ENCODE results near the gene LRG1.

Gene LRG1

DNA sequence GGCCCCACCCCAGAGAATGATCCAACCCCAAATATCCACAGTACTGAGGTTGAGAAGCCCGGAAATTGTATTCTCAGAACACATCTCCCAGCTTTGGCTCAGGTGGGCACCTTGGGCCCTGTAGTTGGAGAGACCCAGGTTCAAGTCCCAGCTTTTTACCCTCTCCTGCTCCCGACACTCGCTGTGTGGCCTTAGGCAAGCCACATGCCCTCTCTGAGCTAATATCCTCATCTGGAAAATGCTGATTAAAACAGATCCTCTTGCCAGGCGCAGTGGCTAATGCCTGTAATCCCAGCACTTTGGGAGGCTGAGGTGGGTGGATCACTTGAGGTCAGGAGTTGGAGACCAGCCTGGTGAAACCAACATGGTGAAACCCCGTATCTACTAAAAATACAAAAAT lies 24.1 kb downstream of the LRG1 start:
- H3K4me3 ChIP-seq (replicated peaks in 1 of 2; ENCODE audit: low read depth in 2 of 2, low read length in 2 of 2) = no peak overlapping the region
- DNase-seq (ENCODE audit: low read depth in 2 of 2) = no peak
- TF ChIP-seq CTCF (IDR thresholded peaks at IDR 0.05; ENCODE audit: low read depth, low read length) = no peak

- no peak for DNase-seq (ENCODE audit: low read depth in 2 of 2)
- no peak for TF ChIP-seq CTCF (IDR thresholded peaks at IDR 0.05; ENCODE audit: low read depth, low read length)
- no peak overlapping the region for H3K4me3 ChIP-seq (replicated peaks in 1 of 2; ENCODE audit: low read depth in 2 of 2, low read length in 2 of 2)
Observed at GRCh38 chr19:4513248-4513647, 26.6 kb downstream of the LRG1 start.

GRCh38 chr19:4512070-4512469 lies 27.8 kb downstream of the LRG1 start:
- no peak for DNase-seq (ENCODE audit: low read depth in 2 of 2)
- TF ChIP-seq CTCF (IDR thresholded peaks at IDR 0.05; ENCODE audit: low read depth, low read length) = no peak
- no peak overlapping the region for H3K4me3 ChIP-seq (replicated peaks in 1 of 2; ENCODE audit: low read depth in 2 of 2, low read length in 2 of 2)

DNA sequence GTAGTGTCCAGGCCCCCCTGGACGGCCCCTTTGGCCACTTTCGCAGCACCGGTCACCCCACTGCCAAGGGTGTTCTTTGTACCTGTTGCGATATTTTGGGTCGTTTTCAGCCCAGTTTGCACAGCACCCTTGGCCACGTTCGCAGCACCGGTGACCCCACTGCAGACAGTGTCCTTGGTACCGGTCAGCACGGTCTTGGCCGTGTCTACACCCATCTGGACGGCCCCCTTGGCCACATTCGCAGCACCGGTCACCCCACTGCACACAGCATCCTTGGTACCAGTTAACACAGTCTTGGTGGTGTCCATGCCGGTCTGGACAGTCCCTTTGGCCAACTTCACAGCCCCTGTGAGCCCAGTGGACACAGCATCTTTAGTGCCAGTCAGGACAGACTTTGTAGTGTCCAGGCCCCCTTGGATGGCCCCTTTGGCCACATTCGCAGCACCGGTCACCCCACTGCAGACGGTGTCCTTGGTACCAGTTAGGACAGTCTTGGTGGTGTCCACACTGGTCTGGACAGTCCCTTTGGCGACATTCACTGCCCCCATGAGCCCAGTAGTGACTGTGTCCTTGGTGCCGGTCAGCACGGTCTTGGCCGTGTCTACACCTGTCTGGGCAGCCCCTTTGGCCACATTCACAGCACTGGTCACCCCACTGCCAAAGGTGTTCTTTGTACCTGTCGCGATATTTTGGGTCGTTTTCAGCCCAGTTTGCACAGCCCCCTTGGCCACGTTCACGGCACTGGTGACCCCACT lies 28.4 kb downstream of the LRG1 start:
- TF ChIP-seq CTCF (IDR thresholded peaks at IDR 0.05; ENCODE audit: low read depth, low read length) = no peak
- no peak for DNase-seq (ENCODE audit: low read depth in 2 of 2)
- H3K4me3 ChIP-seq (replicated peaks in 1 of 2; ENCODE audit: low read depth in 2 of 2, low read length in 2 of 2) = no peak overlapping the region

GRCh38 chr19:4510435-4511255 lies 29.2 kb downstream of the LRG1 start:
- no peak for DNase-seq (ENCODE audit: low read depth in 2 of 2)
- H3K4me3 ChIP-seq (replicated peaks in 1 of 2; ENCODE audit: low read depth in 2 of 2, low read length in 2 of 2) = no peak overlapping the region
- no peak for TF ChIP-seq CTCF (IDR thresholded peaks at IDR 0.05; ENCODE audit: low read depth, low read length)

DNA sequence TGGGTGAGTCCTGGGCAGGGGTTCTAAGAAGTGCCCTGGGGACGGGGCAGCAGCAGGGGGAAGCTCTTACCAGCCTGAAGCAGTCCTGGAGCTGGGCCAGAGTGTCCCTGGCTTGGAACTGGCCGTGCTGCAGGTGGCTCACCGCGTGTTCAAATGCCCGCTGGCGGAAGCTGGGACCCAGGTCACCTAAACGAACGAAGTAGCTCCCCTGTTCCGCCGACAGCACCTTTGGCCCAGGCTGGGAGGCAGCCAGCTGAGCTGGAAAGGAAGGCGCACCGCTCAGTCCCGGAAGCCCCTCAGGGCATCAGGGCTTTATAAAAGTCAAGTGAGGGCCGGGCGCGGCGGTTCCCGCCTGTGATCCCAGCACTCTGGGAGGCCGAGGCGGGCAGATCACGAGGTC lies 31.1 kb downstream of the LRG1 start:
- no peak overlapping the region for H3K4me3 ChIP-seq (replicated peaks in 1 of 2; ENCODE audit: low read depth in 2 of 2, low read length in 2 of 2)
- DNase-seq (ENCODE audit: low read depth in 2 of 2) = no peak
- TF ChIP-seq CTCF (IDR thresholded peaks at IDR 0.05; ENCODE audit: low read depth, low read length) = no peak
